ENCODE measurements around the gene KRT85.

KRT85 gene

GRCh38 chr12:52323001-52323400, 44.3 kb downstream of the KRT85 start:
- DNase-seq: no peak

GRCh38 chr12:52322069-52322468, 45.2 kb downstream of the KRT85 start:
- DNase-seq: no peak

GRCh38 chr12:52321418-52321817, 45.9 kb downstream of the KRT85 start:
- no peak for DNase-seq

GRCh38 chr12:52320784-52321400, 46.4 kb downstream of the KRT85 start, which contains the start of gene KRT83:
Gene KRT83 (minus strand): TSS chr12:52321398. CDS start chr12:52321335, 63 bp downstream.
- no peak for DNase-seq

- DNase-seq: no peak
Measured at GRCh38 chr12:52319097-52319496, 48.2 kb downstream of the KRT85 start.

GRCh38 chr12:52318241-52318990, 48.9 kb downstream of the KRT85 start:
- no peak for DNase-seq

- DNase-seq: no peak
Measured at GRCh38 chr12:52317468-52318052, 49.7 kb downstream of the KRT85 start.

- no peak for DNase-seq
Measured at GRCh38 chr12:52316701-52317100, 50.6 kb downstream of the KRT85 start.

GRCh38 chr12:52316290-52316689, 51.0 kb downstream of the KRT85 start:
- DNase-seq: no peak

GRCh38 chr12:52315721-52316120, 51.6 kb downstream of the KRT85 start:
- DNase-seq: peak; percentile 12 to 13

- DNase-seq: no peak
Measured at GRCh38 chr12:52314511-52314910, 52.8 kb downstream of the KRT85 start.

GRCh38 chr12:52313926-52314325, 53.4 kb downstream of the KRT85 start:
- no peak for DNase-seq

GRCh38 chr12:52313461-52313860, 53.8 kb downstream of the KRT85 start:
- no peak for DNase-seq

GRCh38 chr12:52312086-52312485, 55.2 kb downstream of the KRT85 start:
- DNase-seq: no peak

GRCh38 chr12:52311285-52311648, 56.0 kb downstream of the KRT85 start:
- no peak for DNase-seq

- DNase-seq: no peak
Measured at GRCh38 chr12:52310622-52311284, 56.5 kb downstream of the KRT85 start.

All from AML-193 (cell line).